ENCODE results near the gene MASP1. TPM values are rescaled to one million over a fixed set of nuclear protein-coding genes. Genes with fewer than 3 reads are reported as not detected.
A peak's percentile ranks its signal among the peaks of the same experiment; 100 is the strongest.

The MASP1 gene
- total and polyA plus RNA-seq, 4 donors: 19.9 to 54.8 (median 34.0) TPM

GRCh38 chr3:187269486-187269885, 22.1 kb downstream of the MASP1 start:
- Histone ChIP-seq H3K9me3 (ENCODE audit: control insufficient read depth, insufficient read depth, low read length) (peaks cover 3% of the 10 kb centered on the region), H3K4me1 (ENCODE audit: control insufficient read depth, insufficient read depth, low read length) (peaks cover 2% of the 10 kb centered on the region), H3K4me3 (ENCODE audit: low read depth, low read length) (no peak overlapping the region), H3K27me3 (ENCODE audit: control insufficient read depth, insufficient read depth, low read length) (no peaks in the 10 kb centered on the region), H3K27ac (ENCODE audit: low read depth, low read length) (no peak overlapping the region), H3K36me3 (ENCODE audit: control insufficient read depth, insufficient read depth, low read length) (no peaks in the 10 kb centered on the region)
- DNase-seq (ENCODE audit: low read depth in 4 of 6, low spot score in 6 of 6): no peak

- Histone ChIP-seq H3K27ac (ENCODE audit: low read depth, low read length) (no peak overlapping the region), H3K27me3 (ENCODE audit: control insufficient read depth, insufficient read depth, low read length) (no peaks in the 10 kb centered on the region), H3K4me3 (ENCODE audit: low read depth, low read length) (no peak overlapping the region), H3K4me1 (ENCODE audit: control insufficient read depth, insufficient read depth, low read length) (no peaks in the 10 kb centered on the region), H3K36me3 (ENCODE audit: control insufficient read depth, insufficient read depth, low read length) (no peaks in the 10 kb centered on the region), H3K9me3 (ENCODE audit: control insufficient read depth, insufficient read depth, low read length) (peaks cover 3% of the 10 kb centered on the region)
- no peak for DNase-seq (ENCODE audit: low read depth in 4 of 6, low spot score in 6 of 6)
- WGBS (ENCODE audit: insufficient coverage): 92% methylated on average over 2 of the region's 3 CpGs
Observed at GRCh38 chr3:187267306-187267705, 24.2 kb downstream of the MASP1 start.

- Histone ChIP-seq H3K9me3 (ENCODE audit: control insufficient read depth, insufficient read depth, low read length) (peaks cover 3% of the 10 kb centered on the region), H3K36me3 (ENCODE audit: control insufficient read depth, insufficient read depth, low read length) (no peaks in the 10 kb centered on the region), H3K4me1 (ENCODE audit: control insufficient read depth, insufficient read depth, low read length) (no peaks in the 10 kb centered on the region), H3K27ac (ENCODE audit: low read depth, low read length) (no peak overlapping the region), H3K27me3 (ENCODE audit: control insufficient read depth, insufficient read depth, low read length) (no peaks in the 10 kb centered on the region), H3K4me3 (ENCODE audit: low read depth, low read length) (no peak overlapping the region)
- no CpG with 5 or more reads among the region's 1 CpG for WGBS (ENCODE audit: insufficient coverage)
- DNase-seq (ENCODE audit: low read depth in 4 of 6, low spot score in 6 of 6): no peak
Observed at GRCh38 chr3:187266691-187267090, 24.8 kb downstream of the MASP1 start.

GRCh38 chr3:187265461-187265955, 26.0 kb downstream of the MASP1 start:
- Histone ChIP-seq H3K4me3 (ENCODE audit: low read depth, low read length) (no peak overlapping the region), H3K27ac (ENCODE audit: low read depth, low read length) (no peak overlapping the region), H3K27me3 (ENCODE audit: control insufficient read depth, insufficient read depth, low read length) (no peaks in the 10 kb centered on the region), H3K4me1 (ENCODE audit: control insufficient read depth, insufficient read depth, low read length) (no peaks in the 10 kb centered on the region), H3K36me3 (ENCODE audit: control insufficient read depth, insufficient read depth, low read length) (no peaks in the 10 kb centered on the region), H3K9me3 (ENCODE audit: control insufficient read depth, insufficient read depth, low read length) (peaks cover 3% of the 10 kb centered on the region)
- no peak for DNase-seq (ENCODE audit: low read depth in 4 of 6, low spot score in 6 of 6)
- WGBS (ENCODE audit: insufficient coverage): 60% methylated on average over 1 of the region's 2 CpGs

GRCh38 chr3:187264911-187265310, 26.6 kb downstream of the MASP1 start:
- 100% methylated on average over 2 of the region's 3 CpGs for WGBS (ENCODE audit: insufficient coverage)
- no peak overlapping the region for H3K27ac ChIP-seq (ENCODE audit: low read depth, low read length)
- no peak overlapping the region for H3K4me3 ChIP-seq (ENCODE audit: low read depth, low read length)
- no peaks in the 10 kb centered on the region for H3K4me1 ChIP-seq (ENCODE audit: control insufficient read depth, insufficient read depth, low read length)
- no peaks in the 10 kb centered on the region for H3K36me3 ChIP-seq (ENCODE audit: control insufficient read depth, insufficient read depth, low read length)
- no peaks in the 10 kb centered on the region for H3K27me3 ChIP-seq (ENCODE audit: control insufficient read depth, insufficient read depth, low read length)
- no peak for DNase-seq (ENCODE audit: low read depth in 4 of 6, low spot score in 6 of 6)
- H3K9me3 ChIP-seq (ENCODE audit: control insufficient read depth, insufficient read depth, low read length): peaks cover 3% of the 10 kb centered on the region

- Histone ChIP-seq H3K27me3 (ENCODE audit: control insufficient read depth, insufficient read depth, low read length) (no peaks in the 10 kb centered on the region), H3K27ac (ENCODE audit: low read depth, low read length) (no peak overlapping the region), H3K4me1 (ENCODE audit: control insufficient read depth, insufficient read depth, low read length) (no peaks in the 10 kb centered on the region), H3K9me3 (ENCODE audit: control insufficient read depth, insufficient read depth, low read length) (no peaks in the 10 kb centered on the region), H3K36me3 (ENCODE audit: control insufficient read depth, insufficient read depth, low read length) (no peaks in the 10 kb centered on the region), H3K4me3 (ENCODE audit: low read depth, low read length) (no peak overlapping the region)
- peak in 1 of 6 donors; percentile 30 for DNase-seq (ENCODE audit: low read depth in 4 of 6, low spot score in 6 of 6)
- no CpG with 5 or more reads among the region's 4 CpGs for WGBS (ENCODE audit: insufficient coverage)
Observed at GRCh38 chr3:187264021-187264420, 27.5 kb downstream of the MASP1 start.

- Histone ChIP-seq H3K4me1 (ENCODE audit: control insufficient read depth, insufficient read depth, low read length) (no peaks in the 10 kb centered on the region), H3K9me3 (ENCODE audit: control insufficient read depth, insufficient read depth, low read length) (no peaks in the 10 kb centered on the region), H3K36me3 (ENCODE audit: control insufficient read depth, insufficient read depth, low read length) (no peaks in the 10 kb centered on the region), H3K27ac (ENCODE audit: low read depth, low read length) (peak overlapping the region; percentile 27), H3K27me3 (ENCODE audit: control insufficient read depth, insufficient read depth, low read length) (no peaks in the 10 kb centered on the region), H3K4me3 (ENCODE audit: low read depth, low read length) (no peak overlapping the region)
- peak in 1 of 6 donors; percentile 18 for DNase-seq (ENCODE audit: low read depth in 4 of 6, low spot score in 6 of 6)
Observed at GRCh38 chr3:187263270-187263669, 28.3 kb downstream of the MASP1 start.

- H3K27me3 ChIP-seq (ENCODE audit: control insufficient read depth, insufficient read depth, low read length): no peaks in the 10 kb centered on the region
- DNase-seq (ENCODE audit: low read depth in 4 of 6, low spot score in 6 of 6): no peak
- WGBS (ENCODE audit: insufficient coverage): 96% methylated on average over 4 of the region's 6 CpGs
- no peaks in the 10 kb centered on the region for H3K9me3 ChIP-seq (ENCODE audit: control insufficient read depth, insufficient read depth, low read length)
- no peaks in the 10 kb centered on the region for H3K4me1 ChIP-seq (ENCODE audit: control insufficient read depth, insufficient read depth, low read length)
- H3K27ac ChIP-seq (ENCODE audit: low read depth, low read length): no peak overlapping the region
- no peak overlapping the region for H3K4me3 ChIP-seq (ENCODE audit: low read depth, low read length)
- peaks cover 2% of the 10 kb centered on the region for H3K36me3 ChIP-seq (ENCODE audit: control insufficient read depth, insufficient read depth, low read length)
Observed at GRCh38 chr3:187262360-187262759, 29.2 kb downstream of the MASP1 start.

- no peaks in the 10 kb centered on the region for H3K27me3 ChIP-seq (ENCODE audit: control insufficient read depth, insufficient read depth, low read length)
- no peak for DNase-seq (ENCODE audit: low read depth in 4 of 6, low spot score in 6 of 6)
- no peak overlapping the region for H3K27ac ChIP-seq (ENCODE audit: low read depth, low read length)
- no peaks in the 10 kb centered on the region for H3K4me1 ChIP-seq (ENCODE audit: control insufficient read depth, insufficient read depth, low read length)
- no CpG with 5 or more reads among the region's 3 CpGs for WGBS (ENCODE audit: insufficient coverage)
- no peak overlapping the region for H3K4me3 ChIP-seq (ENCODE audit: low read depth, low read length)
- H3K36me3 ChIP-seq (ENCODE audit: control insufficient read depth, insufficient read depth, low read length): peaks cover 5% of the 10 kb centered on the region
- H3K9me3 ChIP-seq (ENCODE audit: control insufficient read depth, insufficient read depth, low read length): no peaks in the 10 kb centered on the region
Observed at GRCh38 chr3:187261541-187261969, 30.0 kb downstream of the MASP1 start.

GRCh38 chr3:187259171-187259570, 32.4 kb downstream of the MASP1 start:
- no peak overlapping the region for H3K27ac ChIP-seq (ENCODE audit: low read depth, low read length)
- no peaks in the 10 kb centered on the region for H3K9me3 ChIP-seq (ENCODE audit: control insufficient read depth, insufficient read depth, low read length)
- H3K27me3 ChIP-seq (ENCODE audit: control insufficient read depth, insufficient read depth, low read length): no peaks in the 10 kb centered on the region
- H3K36me3 ChIP-seq (ENCODE audit: control insufficient read depth, insufficient read depth, low read length): peaks cover 5% of the 10 kb centered on the region
- no peaks in the 10 kb centered on the region for H3K4me1 ChIP-seq (ENCODE audit: control insufficient read depth, insufficient read depth, low read length)
- no CpG with 5 or more reads among the region's 2 CpGs for WGBS (ENCODE audit: insufficient coverage)
- no peak overlapping the region for H3K4me3 ChIP-seq (ENCODE audit: low read depth, low read length)
- DNase-seq (ENCODE audit: low read depth in 4 of 6, low spot score in 6 of 6): no peak

Measured in spinal cord (tissue), 10 donors.